Common myeloid progenitor, CD34-positive (primary cell): ENCODE measurements around the gene ASGR2.
A peak's percentile ranks its signal among the peaks of the same experiment; 100 is the strongest.
"Not testable (repeated sequence)": the region's sequence is repeated elsewhere in the genome, so short reads cannot be mapped to it uniquely, and the experiment has no call there.

Experiments
- CTCF ChIA-PET: fragments of 350-600 bp; sonication (Branson Sonifier 250); formaldehyde crosslinking; loops from one replicate; lab custom pipeline; 2021; ENCODE audit warnings: antibody characterized with exemption; lab: Charles Lee
- POLR2A ChIA-PET: fragments of 350-600 bp; sonication (Branson Sonifier 250); formaldehyde crosslinking; loops from one replicate; lab custom pipeline; 2021; ENCODE audit warnings: antibody characterized with exemption; lab: Charles Lee
- DNase-seq, 3 donors: peaks; one replicate each; pipeline versions ENCODE4 v3.0.0 to v3.0.0-alpha.2; 2013
- H3K27ac ChIP-seq, 2 experiments: 1 replicate in 1 of 2; 2 replicates in 1 of 2; pipeline ENCODE4 v1.7.0; 2013; ENCODE audit warnings: inconsistent platforms in 2 of 2, low read length in 2 of 2, mild to moderate bottlenecking in 2 of 2, low read depth in 1 of 2, moderate library complexity in 1 of 2; ENCODE audit not compliant: severe bottlenecking in 2 of 2, insufficient read depth in 1 of 2, poor library complexity in 1 of 2
- H3K27me3 ChIP-seq, 5 experiments: replicated peaks in 2 of 5; 1 replicate in 3 of 5; 2 replicates in 2 of 5; pipeline versions ENCODE4 v1.6.1 to v1.7.0; 2013; ENCODE audit warnings: low read length in 4 of 5, mild to moderate bottlenecking in 2 of 5, moderate library complexity in 2 of 5, inconsistent platforms in 1 of 5; ENCODE audit not compliant: insufficient read depth in 5 of 5, control insufficient read depth in 4 of 5
- H3K36me3 ChIP-seq, 4 experiments: 1 replicate in 2 of 4; 2 replicates in 2 of 4; pipeline versions ENCODE4 v1.6.1 to v1.7.0; 2013; ENCODE audit warnings: low read length in 3 of 4, control low read depth in 1 of 4, mild to moderate bottlenecking in 1 of 4; ENCODE audit not compliant: control insufficient read depth in 4 of 4, insufficient read depth in 4 of 4
- H3K4me1 ChIP-seq, 4 experiments: 1 replicate in 3 of 4; 2 replicates in 1 of 4; pipeline versions ENCODE4 v1.6.1 to v1.7.1; 2013; ENCODE audit warnings: low read length in 3 of 4, mild to moderate bottlenecking in 3 of 4, control low read depth in 1 of 4, inconsistent platforms in 1 of 4, moderate library complexity in 1 of 4; ENCODE audit not compliant: control insufficient read depth in 4 of 4, insufficient read depth in 4 of 4; ENCODE audit errors: control extremely low read depth in 1 of 4
- H3K4me3 ChIP-seq, 7 experiments: 1 replicate in 4 of 7; 2 replicates in 3 of 7; pipeline versions ENCODE4 v1.5.1 to v1.7.0; 2013; ENCODE audit warnings: mild to moderate bottlenecking in 7 of 7, low read length in 6 of 7, moderate library complexity in 6 of 7, inconsistent platforms in 2 of 7, low read depth in 2 of 7, control low read depth in 1 of 7; ENCODE audit not compliant: insufficient read depth in 4 of 7, control insufficient read depth in 1 of 7; ENCODE audit errors: extremely low read depth in 1 of 7
- H3K9me3 ChIP-seq, 5 experiments: 1 replicate in 4 of 5; 2 replicates in 1 of 5; pipeline versions ENCODE4 v1.6.1 to v1.7.1; 2013; ENCODE audit warnings: low read length in 4 of 5, mild to moderate bottlenecking in 2 of 5, inconsistent platforms in 1 of 5, low read depth in 1 of 5, moderate library complexity in 1 of 5; ENCODE audit not compliant: control insufficient read depth in 4 of 5, insufficient read depth in 2 of 5; ENCODE audit errors: control extremely low read depth in 1 of 5
- WGBS: methylation state at CpG from one replicate; pipeline ENCODE4 v1.1.5; 2013; ENCODE audit not compliant: insufficient coverage; 5-methylcytosine and 5-hydroxymethylcytosine counted together

ASGR2 gene

DNA sequence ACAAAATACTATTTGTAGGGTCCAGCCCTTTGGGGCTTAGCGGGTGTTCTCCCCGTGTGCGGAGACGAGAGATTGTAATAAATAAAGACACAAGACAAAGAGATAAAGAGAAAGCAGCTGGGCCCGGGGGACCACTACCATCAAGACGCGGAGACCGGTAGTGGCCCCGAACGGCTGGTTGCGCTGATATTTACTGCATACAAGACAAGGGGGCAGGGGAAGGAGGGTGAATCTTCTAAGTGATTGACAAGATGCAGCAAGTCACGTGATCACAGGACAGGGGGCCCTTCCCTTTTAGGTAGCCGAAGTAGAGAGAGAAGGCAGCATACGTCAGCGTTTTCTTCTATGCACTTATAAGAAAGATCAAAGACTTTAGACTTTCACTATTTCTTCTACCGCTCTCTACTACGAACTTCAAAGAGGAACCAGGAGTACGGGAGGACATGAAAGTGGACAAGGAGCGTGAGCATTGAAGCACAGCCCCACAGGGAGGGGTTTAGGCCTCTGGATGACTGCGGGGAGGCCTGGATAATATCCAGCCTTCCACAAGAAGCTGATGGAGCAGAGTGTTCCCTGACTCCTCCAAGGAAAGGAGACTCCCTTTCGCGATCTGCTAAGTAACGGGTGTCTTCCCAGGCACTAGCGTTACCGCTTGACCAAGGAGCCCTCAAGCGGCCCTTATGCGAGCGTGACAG is 23.2 kb downstream of the ASGR2 start:
- H3K27me3 ChIP-seq, H3K9me3 ChIP-seq, DNase-seq, H3K4me3 ChIP-seq, POLR2A ChIA-PET, H3K27ac ChIP-seq, H3K36me3 ChIP-seq: not testable (repeated sequence)
- CTCF ChIA-PET, result interaction anchor here (1.1 kb wide), 1 partner anchor 46 kb away, joined by 4 read pairs; no protein-coding TSS in a partner anchor
- 100% methylated on average over 10 of the region's 28 CpGs for WGBS
- peaks cover 3 to 25% (median 20%) of the 10 kb centered on the region in 4 experiments for H3K4me1 ChIP-seq

- CTCF ChIA-PET, H3K27me3 ChIP-seq, H3K36me3 ChIP-seq, H3K9me3 ChIP-seq, H3K4me1 ChIP-seq, H3K27ac ChIP-seq, POLR2A ChIA-PET, DNase-seq, H3K4me3 ChIP-seq: not testable (repeated sequence)
- WGBS, result 100% methylated on average over 1 of the region's 6 CpGs
Observed at GRCh38 chr17:7089570-7089969, 25.1 kb downstream of the ASGR2 start.

DNA sequence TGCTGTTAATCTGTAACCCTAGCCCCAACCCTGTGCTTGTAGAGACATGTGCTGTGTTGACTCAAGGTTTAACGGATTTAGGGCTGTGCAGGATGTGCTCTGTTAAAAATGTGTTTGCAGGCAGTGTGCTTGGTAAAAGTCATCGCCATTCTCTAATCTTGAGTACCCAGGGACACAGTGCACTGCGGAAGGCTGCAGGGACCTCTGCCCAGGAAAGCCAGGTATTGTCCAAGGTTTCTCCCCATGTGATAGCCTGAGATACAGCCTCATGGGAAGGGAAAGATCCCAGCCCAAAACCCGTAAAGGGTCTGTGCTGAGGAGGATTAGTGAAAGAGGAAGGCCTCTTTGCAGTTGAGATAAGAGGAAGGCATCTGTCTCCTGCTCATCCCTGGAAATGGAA is 26.2 kb downstream of the ASGR2 start:
- H3K36me3 ChIP-seq, CTCF ChIA-PET, POLR2A ChIA-PET, H3K4me3 ChIP-seq, H3K27me3 ChIP-seq, H3K27ac ChIP-seq, H3K9me3 ChIP-seq, DNase-seq: not testable (repeated sequence)
- peaks cover 0 to 13% (median 6%) of the 10 kb centered on the region in 4 experiments for H3K4me1 ChIP-seq
- 67% methylated on average over 1 of the region's 4 CpGs for WGBS

- peak; percentile 29 to 55 (median 44) for DNase-seq
- WGBS, result 0% methylated on average over 5 of the region's 7 CpGs
- Histone ChIP-seq H3K27me3 (peaks cover 0 to 5% (median 0%) of the 10 kb centered on the region in 5 experiments), H3K9me3 (no peaks in the 10 kb centered on the region), H3K4me3 (peak overlapping the region in 1 of 7 experiments; percentile 60), H3K36me3 (no peaks in the 10 kb centered on the region), H3K27ac (no peak overlapping the region), H3K4me1 (peaks cover 3 to 43% (median 27%) of the 10 kb centered on the region in 4 experiments)
- ChIA-PET POLR2A (interaction anchor here (0.7 kb wide), 1 partner anchor 48 kb away, joined by 3 read pairs; the partner anchor contains the start of gene SLC16A13), CTCF (interaction anchor here (1.3 kb wide), 1 partner anchor 48 kb away, joined by 5 read pairs; no protein-coding TSS in a partner anchor)
Observed at GRCh38 chr17:7084088-7084487, 30.5 kb downstream of the ASGR2 start.

DNA sequence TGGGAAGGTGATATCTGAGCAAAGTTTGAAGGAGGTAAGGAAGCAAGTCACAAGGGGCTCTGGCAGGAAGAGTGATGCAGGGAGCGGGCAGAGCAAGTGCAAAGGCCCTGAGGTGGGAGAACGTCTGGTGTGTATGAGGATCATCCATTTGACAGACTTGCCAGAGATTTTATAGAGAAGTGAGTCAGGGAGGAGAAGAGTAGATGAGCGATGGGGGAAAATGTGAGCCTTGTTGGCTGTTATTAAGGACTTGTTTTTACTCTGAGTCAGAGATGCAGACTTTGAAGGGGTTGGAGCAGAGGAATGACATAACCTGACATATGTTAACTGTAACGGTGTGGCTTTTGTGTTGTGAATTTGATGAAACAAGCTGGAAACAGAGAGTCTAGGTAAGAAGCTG is 31.0 kb downstream of the ASGR2 start:
- no peaks in the 10 kb centered on the region for H3K9me3 ChIP-seq
- H3K4me1 ChIP-seq, result peaks cover 3 to 43% (median 27%) of the 10 kb centered on the region in 4 experiments
- no peak overlapping the region for H3K4me3 ChIP-seq
- no peaks in the 10 kb centered on the region for H3K36me3 ChIP-seq
- CTCF ChIA-PET, result interaction anchor here (1.3 kb wide), 1 partner anchor 49 kb away, joined by 5 read pairs; no protein-coding TSS in a partner anchor
- WGBS, result 78% methylated on average over 4 of the region's 4 CpGs
- H3K27ac ChIP-seq, result no peak overlapping the region
- peak in 2 of 3 donors; percentile 28 to 44 for DNase-seq
- H3K27me3 ChIP-seq, result peaks cover 0 to 5% (median 0%) of the 10 kb centered on the region in 5 experiments
- POLR2A ChIA-PET, result no interaction called here

DNA sequence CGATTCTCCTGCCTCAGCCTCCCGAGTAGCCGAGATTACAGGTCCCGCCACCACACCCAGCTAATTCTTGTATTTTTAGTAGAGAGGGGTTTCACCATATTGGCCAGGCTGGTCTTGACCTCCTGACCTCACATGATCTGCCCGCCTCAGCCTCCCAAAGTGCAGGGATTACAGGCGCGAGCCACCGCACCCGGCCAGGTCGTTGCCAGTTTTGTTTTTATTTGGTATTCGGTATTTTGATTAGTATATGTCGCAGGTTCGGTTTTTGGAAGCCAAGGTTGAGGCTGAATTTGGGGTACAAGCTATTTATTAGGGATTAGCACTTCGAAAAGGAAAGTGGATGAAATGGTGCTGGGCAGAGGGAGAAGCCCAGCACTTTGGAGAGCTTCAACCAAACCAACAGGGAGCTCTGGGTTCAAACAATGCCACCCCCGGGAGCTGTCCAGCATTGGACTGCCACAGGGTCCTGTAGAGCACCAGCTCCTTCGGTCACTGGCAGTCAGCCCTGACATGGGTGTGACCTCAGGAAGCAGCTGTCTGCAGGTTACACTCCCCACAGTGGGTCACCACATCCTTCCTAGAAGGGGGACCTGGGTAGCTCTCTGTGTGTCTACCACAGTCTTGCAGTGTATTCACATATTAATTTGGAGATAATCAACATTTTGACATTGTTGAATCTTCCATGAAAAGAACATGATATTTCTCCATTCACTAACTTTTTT is 33.1 kb downstream of the ASGR2 start:
- POLR2A ChIA-PET, result interaction anchor here (0.7 to 2.2 kb wide), 4 partner anchors 29 to 75 kb away, joined by 3 to 8 read pairs (median 6); no protein-coding TSS in a partner anchor

More for the DNA sequence above, 33.1 kb downstream of the ASGR2 start:
- Histone ChIP-seq H3K27ac (no peak overlapping the region), H3K27me3 (peaks cover 0 to 8% (median 0%) of the 10 kb centered on the region in 5 experiments), H3K4me1 (peaks cover 3 to 43% (median 27%) of the 10 kb centered on the region in 4 experiments), H3K4me3 (peak overlapping the region in 1 of 7 experiments; percentile 0), H3K36me3 (no peaks in the 10 kb centered on the region), H3K9me3 (no peaks in the 10 kb centered on the region)
- CTCF ChIA-PET, result interaction anchor here (0.7 to 3.1 kb wide), 14 partner anchors 12 to 84 kb away, joined by 3 to 22 read pairs (median 5); partner anchors contain the start of gene ASGR2
- WGBS, result 79% methylated on average over 12 of the region's 16 CpGs
- peak; percentile 66 to 97 (median 96) for DNase-seq
